ENCODE measurements around the gene LIN7B.

Gene LIN7B

GRCh38 chr19:49135686-49136085, 21.5 kb downstream of the LIN7B start:
- no peak overlapping the region for H3K4me3 ChIP-seq (ENCODE audit: low read depth in 1 of 2, low read length in 1 of 2)
- H3K9me3 ChIP-seq: no peaks in the 10 kb centered on the region
- H3K27ac ChIP-seq: no peak overlapping the region
- H3K27me3 ChIP-seq: peaks cover 50% of the 10 kb centered on the region
- no peaks in the 10 kb centered on the region for H3K36me3 ChIP-seq
- no peak for TF ChIP-seq CTCF (IDR thresholded peaks at IDR 0.05)
- H3K4me1 ChIP-seq (ENCODE audit: control insufficient read depth in 1 of 2, insufficient read depth in 1 of 2, low read depth in 1 of 2, low read length in 1 of 2): peaks cover 7% of the 10 kb centered on the region in 2 experiments

- no peak for TF ChIP-seq CTCF (IDR thresholded peaks at IDR 0.05)
These were observed 22.6 kb downstream of the LIN7B start for GRCh38 chr19:49136771-49137171.

GRCh38 chr19:49140951-49141350, 26.8 kb downstream of the LIN7B start:
- Histone ChIP-seq H3K27me3 (peaks cover 58% of the 10 kb centered on the region), H3K9me3 (no peaks in the 10 kb centered on the region), H3K27ac (no peak overlapping the region), H3K4me3 (ENCODE audit: low read depth in 1 of 2, low read length in 1 of 2) (no peak overlapping the region), H3K4me1 (ENCODE audit: control insufficient read depth in 1 of 2, insufficient read depth in 1 of 2, low read depth in 1 of 2, low read length in 1 of 2) (peaks cover 4 to 9% of the 10 kb centered on the region in 2 experiments), H3K36me3 (no peaks in the 10 kb centered on the region)
- TF ChIP-seq CTCF (IDR thresholded peaks at IDR 0.05): no peak

More at GRCh38 chr19:49136771-49137171, 22.6 kb downstream of the LIN7B start:
- Histone ChIP-seq H3K36me3 (no peaks in the 10 kb centered on the region), H3K27ac (no peak overlapping the region), H3K4me3 (ENCODE audit: low read depth in 1 of 2, low read length in 1 of 2) (no peak overlapping the region), H3K27me3 (peaks cover 59% of the 10 kb centered on the region), H3K9me3 (no peaks in the 10 kb centered on the region), H3K4me1 (ENCODE audit: control insufficient read depth in 1 of 2, insufficient read depth in 1 of 2, low read depth in 1 of 2, low read length in 1 of 2) (peaks cover 7% of the 10 kb centered on the region in 2 experiments)

- no peak for TF ChIP-seq CTCF (IDR thresholded peaks at IDR 0.05)
- no peak overlapping the region for H3K27ac ChIP-seq
- H3K27me3 ChIP-seq: peaks cover 60% of the 10 kb centered on the region
- H3K9me3 ChIP-seq: no peaks in the 10 kb centered on the region
- H3K36me3 ChIP-seq: no peaks in the 10 kb centered on the region
- H3K4me3 ChIP-seq (ENCODE audit: low read depth in 1 of 2, low read length in 1 of 2): no peak overlapping the region
- peaks cover 4 to 11% of the 10 kb centered on the region in 2 experiments for H3K4me1 ChIP-seq (ENCODE audit: control insufficient read depth in 1 of 2, insufficient read depth in 1 of 2, low read depth in 1 of 2, low read length in 1 of 2)
These were observed 27.2 kb downstream of the LIN7B start for GRCh38 chr19:49141352-49141751.

GRCh38 chr19:49142866-49143335, 28.7 kb downstream of the LIN7B start:
- TF ChIP-seq CTCF (IDR thresholded peaks at IDR 0.05): no peak
- H3K27ac ChIP-seq: no peak overlapping the region
- H3K9me3 ChIP-seq: no peaks in the 10 kb centered on the region
- H3K27me3 ChIP-seq: peaks cover 75% of the 10 kb centered on the region
- H3K4me3 ChIP-seq (ENCODE audit: low read depth in 1 of 2, low read length in 1 of 2): no peak overlapping the region
- peaks cover 4 to 11% of the 10 kb centered on the region in 2 experiments for H3K4me1 ChIP-seq (ENCODE audit: control insufficient read depth in 1 of 2, insufficient read depth in 1 of 2, low read depth in 1 of 2, low read length in 1 of 2)
- no peaks in the 10 kb centered on the region for H3K36me3 ChIP-seq
